H1 (cell line): Measurements from ENCODE around the gene THOP1. TPM values are rescaled to one million over a fixed set of nuclear protein-coding genes. Genes with fewer than 3 reads are reported as not detected.

Source experiments
- polyA plus RNA-seq, 7 experiments: library from polyadenylated mRNA; depleted of rRNA in 3 of 7; stranded (reverse) in 5 of 7; unstranded in 2 of 7; fragments of >200 nt in 5 of 7; fragments of 200-250 nt in 2 of 7; gene quantifications; 1 replicate in 5 of 7; 2 replicates in 1 of 7; 4 replicates in 1 of 7; pipeline versions ENCODE4 v1.2.1 to v1.2.3, GENCODE V29; 2011 to 2013; ENCODE audit warnings: missing spikeins in 2 of 7, mixed read lengths in 2 of 7
- total RNA-seq: library from RNA; stranded (reverse); fragmentation: NEBNext Ultra II Directional; extraction: Animal tissue kit (Norgen Biotek cat#: 25700); gene quantifications from 2 replicates; pipeline ENCODE4 v1.2.1, GENCODE V29; 2021
- TF ChIP-seq, protein P1 (sequence below): fragments of 300-600 bp; sonication (generic); IDR thresholded peaks from 2 replicates; pipeline ENCODE4 v1.7.1; 2012; ENCODE audit warnings: low read length, moderate library complexity, mild to moderate bottlenecking, inconsistent platforms; ENCODE audit not compliant: insufficient replicate concordance

The THOP1 gene
- total and polyA plus RNA-seq, 2 of the 8 experiments (the other 6 are each of a cell fraction or from before 2014, with no cell fraction given): 136 to 159 TPM

DNA sequence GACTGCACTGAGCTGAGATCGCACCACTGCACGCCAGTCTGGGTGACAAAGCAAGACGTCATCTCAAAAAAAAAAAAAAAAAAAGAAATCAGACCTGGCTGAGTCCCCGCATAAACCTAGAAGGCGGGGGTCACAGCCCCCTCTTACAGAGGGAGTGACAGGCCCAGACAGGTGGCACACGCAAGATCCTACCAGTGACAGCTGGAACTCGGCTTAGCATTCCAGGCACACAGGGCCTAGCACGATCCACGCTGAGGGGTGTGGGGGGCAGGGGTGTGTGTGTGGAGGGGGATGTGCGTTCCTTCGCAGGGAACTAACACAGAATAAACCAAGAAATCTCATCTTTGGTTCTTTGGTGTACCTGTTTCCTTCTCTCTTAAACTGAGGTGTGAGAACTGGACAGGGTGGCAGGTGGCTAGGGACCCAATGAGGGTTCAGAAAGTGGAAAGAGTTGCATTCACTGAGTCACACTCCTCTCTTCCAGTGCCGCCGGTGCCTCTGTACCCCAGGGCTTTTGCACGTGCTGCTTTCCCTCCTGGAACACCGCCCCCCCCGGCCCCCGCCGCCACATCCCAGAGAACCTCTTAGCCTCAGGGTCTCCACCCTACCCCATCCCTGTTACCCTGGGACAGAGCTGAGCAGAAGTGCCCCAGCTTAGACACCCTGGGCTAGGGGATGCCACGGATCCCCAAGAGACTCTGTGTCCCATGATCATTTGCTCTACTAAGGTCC, 7.2 kb upstream of the THOP1 start (continued):
- TF ChIP-seq, protein P1, sequence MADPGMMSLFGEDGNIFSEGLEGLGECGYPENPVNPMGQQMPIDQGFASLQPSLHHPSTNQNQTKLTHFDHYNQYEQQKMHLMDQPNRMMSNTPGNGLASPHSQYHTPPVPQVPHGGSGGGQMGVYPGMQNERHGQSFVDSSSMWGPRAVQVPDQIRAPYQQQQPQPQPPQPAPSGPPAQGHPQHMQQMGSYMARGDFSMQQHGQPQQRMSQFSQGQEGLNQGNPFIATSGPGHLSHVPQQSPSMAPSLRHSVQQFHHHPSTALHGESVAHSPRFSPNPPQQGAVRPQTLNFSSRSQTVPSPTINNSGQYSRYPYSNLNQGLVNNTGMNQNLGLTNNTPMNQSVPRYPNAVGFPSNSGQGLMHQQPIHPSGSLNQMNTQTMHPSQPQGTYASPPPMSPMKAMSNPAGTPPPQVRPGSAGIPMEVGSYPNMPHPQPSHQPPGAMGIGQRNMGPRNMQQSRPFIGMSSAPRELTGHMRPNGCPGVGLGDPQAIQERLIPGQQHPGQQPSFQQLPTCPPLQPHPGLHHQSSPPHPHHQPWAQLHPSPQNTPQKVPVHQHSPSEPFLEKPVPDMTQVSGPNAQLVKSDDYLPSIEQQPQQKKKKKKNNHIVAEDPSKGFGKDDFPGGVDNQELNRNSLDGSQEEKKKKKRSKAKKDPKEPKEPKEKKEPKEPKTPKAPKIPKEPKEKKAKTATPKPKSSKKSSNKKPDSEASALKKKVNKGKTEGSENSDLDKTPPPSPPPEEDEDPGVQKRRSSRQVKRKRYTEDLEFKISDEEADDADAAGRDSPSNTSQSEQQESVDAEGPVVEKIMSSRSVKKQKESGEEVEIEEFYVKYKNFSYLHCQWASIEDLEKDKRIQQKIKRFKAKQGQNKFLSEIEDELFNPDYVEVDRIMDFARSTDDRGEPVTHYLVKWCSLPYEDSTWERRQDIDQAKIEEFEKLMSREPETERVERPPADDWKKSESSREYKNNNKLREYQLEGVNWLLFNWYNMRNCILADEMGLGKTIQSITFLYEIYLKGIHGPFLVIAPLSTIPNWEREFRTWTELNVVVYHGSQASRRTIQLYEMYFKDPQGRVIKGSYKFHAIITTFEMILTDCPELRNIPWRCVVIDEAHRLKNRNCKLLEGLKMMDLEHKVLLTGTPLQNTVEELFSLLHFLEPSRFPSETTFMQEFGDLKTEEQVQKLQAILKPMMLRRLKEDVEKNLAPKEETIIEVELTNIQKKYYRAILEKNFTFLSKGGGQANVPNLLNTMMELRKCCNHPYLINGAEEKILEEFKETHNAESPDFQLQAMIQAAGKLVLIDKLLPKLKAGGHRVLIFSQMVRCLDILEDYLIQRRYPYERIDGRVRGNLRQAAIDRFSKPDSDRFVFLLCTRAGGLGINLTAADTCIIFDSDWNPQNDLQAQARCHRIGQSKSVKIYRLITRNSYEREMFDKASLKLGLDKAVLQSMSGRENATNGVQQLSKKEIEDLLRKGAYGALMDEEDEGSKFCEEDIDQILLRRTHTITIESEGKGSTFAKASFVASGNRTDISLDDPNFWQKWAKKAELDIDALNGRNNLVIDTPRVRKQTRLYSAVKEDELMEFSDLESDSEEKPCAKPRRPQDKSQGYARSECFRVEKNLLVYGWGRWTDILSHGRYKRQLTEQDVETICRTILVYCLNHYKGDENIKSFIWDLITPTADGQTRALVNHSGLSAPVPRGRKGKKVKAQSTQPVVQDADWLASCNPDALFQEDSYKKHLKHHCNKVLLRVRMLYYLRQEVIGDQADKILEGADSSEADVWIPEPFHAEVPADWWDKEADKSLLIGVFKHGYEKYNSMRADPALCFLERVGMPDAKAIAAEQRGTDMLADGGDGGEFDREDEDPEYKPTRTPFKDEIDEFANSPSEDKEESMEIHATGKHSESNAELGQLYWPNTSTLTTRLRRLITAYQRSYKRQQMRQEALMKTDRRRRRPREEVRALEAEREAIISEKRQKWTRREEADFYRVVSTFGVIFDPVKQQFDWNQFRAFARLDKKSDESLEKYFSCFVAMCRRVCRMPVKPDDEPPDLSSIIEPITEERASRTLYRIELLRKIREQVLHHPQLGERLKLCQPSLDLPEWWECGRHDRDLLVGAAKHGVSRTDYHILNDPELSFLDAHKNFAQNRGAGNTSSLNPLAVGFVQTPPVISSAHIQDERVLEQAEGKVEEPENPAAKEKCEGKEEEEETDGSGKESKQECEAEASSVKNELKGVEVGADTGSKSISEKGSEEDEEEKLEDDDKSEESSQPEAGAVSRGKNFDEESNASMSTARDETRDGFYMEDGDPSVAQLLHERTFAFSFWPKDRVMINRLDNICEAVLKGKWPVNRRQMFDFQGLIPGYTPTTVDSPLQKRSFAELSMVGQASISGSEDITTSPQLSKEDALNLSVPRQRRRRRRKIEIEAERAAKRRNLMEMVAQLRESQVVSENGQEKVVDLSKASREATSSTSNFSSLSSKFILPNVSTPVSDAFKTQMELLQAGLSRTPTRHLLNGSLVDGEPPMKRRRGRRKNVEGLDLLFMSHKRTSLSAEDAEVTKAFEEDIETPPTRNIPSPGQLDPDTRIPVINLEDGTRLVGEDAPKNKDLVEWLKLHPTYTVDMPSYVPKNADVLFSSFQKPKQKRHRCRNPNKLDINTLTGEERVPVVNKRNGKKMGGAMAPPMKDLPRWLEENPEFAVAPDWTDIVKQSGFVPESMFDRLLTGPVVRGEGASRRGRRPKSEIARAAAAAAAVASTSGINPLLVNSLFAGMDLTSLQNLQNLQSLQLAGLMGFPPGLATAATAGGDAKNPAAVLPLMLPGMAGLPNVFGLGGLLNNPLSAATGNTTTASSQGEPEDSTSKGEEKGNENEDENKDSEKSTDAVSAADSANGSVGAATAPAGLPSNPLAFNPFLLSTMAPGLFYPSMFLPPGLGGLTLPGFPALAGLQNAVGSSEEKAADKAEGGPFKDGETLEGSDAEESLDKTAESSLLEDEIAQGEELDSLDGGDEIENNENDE: no peak
